HEK293 (cell line): ENCODE results near the gene TRAPPC1.
"Not testable (repeated sequence)": the region's sequence is repeated elsewhere in the genome, so short reads cannot be mapped to it uniquely, and the experiment has no call there.

Experiments used
- CTCF ChIA-PET: fragments of 350-600 bp; formaldehyde crosslinking; extraction: SDS; loops from one replicate; lab custom pipeline; 2021; ENCODE audit warnings: antibody characterized with exemption; lab: Yijun Ruan, JAX
- POLR2A ChIA-PET: fragments of 300-600 bp; formaldehyde crosslinking; extraction: SDS; loops from one replicate; lab custom pipeline; 2020; ENCODE audit warnings: antibody characterized with exemption, inconsistent platforms; lab: Yijun Ruan, JAX
- H3K27ac ChIP-seq: fragments of 200-500 bp; sonication (Bioruptor generic); 2 replicates; pipeline ENCODE4 v1.5.1; 2014; ENCODE audit warnings: low read depth, low read length, control low read depth, inconsistent platforms; ENCODE audit errors: extremely low read depth
- H3K36me3 ChIP-seq, 2 experiments: fragments of 200-500 bp in 1 of 2; sonication (Bioruptor generic) in 1 of 2; 1 replicate in 1 of 2; 2 replicates in 1 of 2; pipeline ENCODE4 v1.5.1; 2014 to 2017; ENCODE audit warnings: inconsistent platforms in 2 of 2, low read length in 2 of 2; ENCODE audit not compliant: control insufficient read depth in 2 of 2, insufficient read depth in 1 of 2
- H3K4me1 ChIP-seq: fragments of 200-500 bp; sonication (Bioruptor generic); 2 replicates; pipeline ENCODE4 v1.5.1; 2014; ENCODE audit warnings: mild to moderate bottlenecking, low read length, inconsistent platforms; ENCODE audit not compliant: control insufficient read depth, insufficient read depth
- H3K4me3 ChIP-seq: 2 replicates; pipeline ENCODE4 v1.5.1; 2011; ENCODE audit warnings: low read depth, mild to moderate bottlenecking, control low read depth, low read length, moderate library complexity
- H3K9me3 ChIP-seq: fragments of 200-500 bp; sonication (Bioruptor generic); 2 replicates; pipeline ENCODE4 v1.5.1; 2014; ENCODE audit warnings: low read depth, low read length, inconsistent platforms; ENCODE audit not compliant: control insufficient read depth, insufficient read depth
- ATF2 ChIP-seq: fragments of 450-650 bp; formaldehyde crosslinking; IDR thresholded peaks from 2 replicates; pipeline ENCODE4 v1.5.1; 2016; ENCODE audit warnings: missing biosample characterization, missing genetic modification characterization, low read depth
- CTCF ChIP-seq: fragments of 450-650 bp; formaldehyde crosslinking; IDR thresholded peaks from 2 replicates; pipeline ENCODE4 v1.5.1; 2016; ENCODE audit warnings: missing biosample characterization, missing genetic modification characterization
- HOXA7 ChIP-seq: sonication (generic); formaldehyde crosslinking; IDR thresholded peaks from 2 replicates; pipeline ENCODE4 v1.8.1; 2022; ENCODE audit warnings: missing genetic modification reagents, borderline replicate concordance
- ZFP69B ChIP-seq: fragments of 450-650 bp; formaldehyde crosslinking; IDR thresholded peaks from 2 replicates; pipeline ENCODE4 v1.5.1; 2016; ENCODE audit warnings: missing biosample characterization, missing genetic modification characterization
- ZNF121 ChIP-seq: fragments of 450-650 bp; formaldehyde crosslinking; IDR thresholded peaks from 2 replicates; pipeline ENCODE4 v1.5.1; 2016; ENCODE audit warnings: missing biosample characterization, missing genetic modification characterization
- ZNF138 ChIP-seq: fragments of 450-650 bp; formaldehyde crosslinking; IDR thresholded peaks from 2 replicates; pipeline ENCODE4 v1.5.1; 2016; ENCODE audit warnings: missing biosample characterization, missing genetic modification characterization, borderline replicate concordance
- ZNF2 ChIP-seq: fragments of 450-650 bp; formaldehyde crosslinking; IDR thresholded peaks from 2 replicates; pipeline ENCODE4 v1.5.1; 2016; ENCODE audit warnings: missing biosample characterization, missing genetic modification characterization
- ZNF214 ChIP-seq: fragments of 450-650 bp; formaldehyde crosslinking; IDR thresholded peaks from 2 replicates; pipeline ENCODE4 v1.5.1; 2017; ENCODE audit warnings: missing biosample characterization, mild to moderate bottlenecking, missing genetic modification characterization, borderline replicate concordance
- ZNF23 ChIP-seq: fragments of 450-650 bp; formaldehyde crosslinking; IDR thresholded peaks from 2 replicates; pipeline ENCODE4 v1.5.1; 2016; ENCODE audit warnings: missing biosample characterization, missing genetic modification characterization, borderline replicate concordance
- ZNF248 ChIP-seq: fragments of 450-650 bp; formaldehyde crosslinking; IDR thresholded peaks from 2 replicates; pipeline ENCODE4 v1.5.1; 2017; ENCODE audit warnings: missing biosample characterization, missing genetic modification characterization
- ZNF292 ChIP-seq: fragments of 450-650 bp; formaldehyde crosslinking; IDR thresholded peaks from 2 replicates; pipeline ENCODE4 v1.5.1; 2016; ENCODE audit warnings: low read depth, missing biosample characterization, missing genetic modification characterization, borderline replicate concordance
- ZNF514 ChIP-seq: fragments of 450-650 bp; formaldehyde crosslinking; IDR thresholded peaks from 2 replicates; pipeline ENCODE4 v1.5.1; 2016; ENCODE audit warnings: missing biosample characterization, missing genetic modification characterization
- ZNF529 ChIP-seq: fragments of 450-650 bp; formaldehyde crosslinking; IDR thresholded peaks from 2 replicates; pipeline ENCODE4 v1.5.1; 2017; ENCODE audit warnings: missing genetic modification characterization, missing biosample characterization; ENCODE audit not compliant: insufficient replicate concordance
- ZNF664 ChIP-seq: fragments of 450-650 bp; formaldehyde crosslinking; IDR thresholded peaks from 2 replicates; pipeline ENCODE4 v1.5.1; 2016; ENCODE audit warnings: missing biosample characterization, missing genetic modification characterization
- ZSCAN18 ChIP-seq: fragments of 450-650 bp; formaldehyde crosslinking; IDR thresholded peaks from 2 replicates; pipeline ENCODE4 v1.5.1; 2016; ENCODE audit warnings: missing biosample characterization, missing genetic modification characterization

The TRAPPC1 gene

GRCh38 chr17:7956228-7956965 is 24.7 kb upstream of the TRAPPC1 start:
- no peak for TF ChIP-seq ZNF292 (tag by site-specific recombination)
- no peak for TF ChIP-seq ZNF121 (tag by site-specific recombination)
- TF ChIP-seq ZNF514: no peak
- no peak for TF ChIP-seq ZSCAN18 (tag by site-specific recombination)
- no peak for TF ChIP-seq CTCF (tag by site-specific recombination)
- TF ChIP-seq, all 188 proteins: peak for 0
- Histone ChIP-seq H3K27ac (no peak overlapping the region), H3K4me1 (no peaks in the 10 kb centered on the region), H3K4me3 (no peak overlapping the region), H3K36me3 (no peaks in the 10 kb centered on the region; a peak in 1 of 3 replicates), H3K9me3 (no peaks in the 10 kb centered on the region)
- ChIA-PET POLR2A (interaction anchor here (0.8 to 1.0 kb wide), 3 partner anchors 17 to 139 kb away, joined by 3 read pairs; no protein-coding TSS in a partner anchor), CTCF (interaction anchor here (0.5 to 0.7 kb wide), 4 partner anchors 10 to 782 kb away, joined by 3 to 4 read pairs (median 3); no protein-coding TSS in a partner anchor)

GRCh38 chr17:7955414-7956227 is 23.9 kb upstream of the TRAPPC1 start:
- CTCF ChIA-PET: interaction anchor here (0.6 to 0.7 kb wide), 2 partner anchors 14 to 17 kb away, joined by 3 to 4 read pairs; no protein-coding TSS in a partner anchor

GRCh38 chr17:7953266-7953665 is 21.5 kb upstream of the TRAPPC1 start:
- CTCF ChIA-PET: interaction anchor here (0.7 to 1.4 kb wide), 2 partner anchors 33 to 37 kb away, joined by 3 to 4 read pairs; no protein-coding TSS in a partner anchor
- H3K9me3 ChIP-seq, H3K27ac ChIP-seq, POLR2A ChIA-PET, H3K4me3 ChIP-seq, H3K4me1 ChIP-seq: not testable (repeated sequence)
- peaks cover 20 to 24% of the 10 kb centered on the region in 2 experiments for H3K36me3 ChIP-seq

More at GRCh38 chr17:7955414-7956227, 23.9 kb upstream of the TRAPPC1 start:
- Histone ChIP-seq H3K27ac (no peak overlapping the region), H3K9me3 (no peaks in the 10 kb centered on the region), H3K4me1 (no peaks in the 10 kb centered on the region), H3K36me3 (peaks cover under 1 to 1% of the 10 kb centered on the region in 2 experiments; a peak in 2 of 3 replicates), H3K4me3 (no peak overlapping the region)
- POLR2A ChIA-PET: interaction anchor here (0.6 to 1.0 kb wide), 3 partner anchors 16 to 23 kb away, joined by 3 read pairs; no protein-coding TSS in a partner anchor
- TF ChIP-seq ZNF138 (tag by site-specific recombination) (no peak), ZNF248 (tag by site-specific recombination) (no peak), ZNF664 (no peak), ZNF2 (tag by site-specific recombination) (no peak), ZNF529 (tag by site-specific recombination) (no peak), HOXA7 (no peak), ATF2 (tag by site-specific recombination) (no peak), ZFP69B (no peak), CTCF (tag by site-specific recombination) (no peak), ZNF23 (no peak), ZNF214 (tag by site-specific recombination) (no peak)
